NCI-H2227 (cell line): Measurements from ENCODE around the gene CLDN5.
A peak's percentile ranks its signal among the peaks of the same experiment; 100 is the strongest.

Experiments
- DNase-seq: peaks from one replicate; lab custom pipeline; 2025; ENCODE audit not compliant: unreplicated experiment; lab: John Stamatoyannopoulos, UW

Gene CLDN5

DNA sequence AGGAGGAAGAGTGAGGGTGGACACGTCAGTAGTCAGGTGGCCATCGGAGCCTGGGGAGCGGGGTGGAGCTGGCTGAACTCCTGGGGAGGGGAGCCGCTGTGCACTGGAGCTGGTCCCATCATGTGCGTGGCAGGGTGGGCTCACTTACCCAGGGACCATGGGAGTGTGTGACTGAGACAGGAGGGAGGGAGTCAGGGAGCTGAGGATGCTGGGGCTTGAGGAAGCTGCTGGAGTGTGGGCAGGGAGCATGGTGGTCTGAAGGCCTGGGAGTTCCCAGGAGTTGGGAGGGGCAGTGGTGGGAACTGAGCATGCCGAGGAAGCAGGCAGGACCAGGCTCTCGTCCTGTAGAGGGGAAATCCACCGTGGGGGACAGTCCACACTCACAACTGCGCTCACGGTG is 18.0 kb downstream of the CLDN5 start:
- DNase-seq: no peak

GRCh38 chr22:19505735-19506126 is 18.5 kb downstream of the CLDN5 start:
- DNase-seq: no peak

DNA sequence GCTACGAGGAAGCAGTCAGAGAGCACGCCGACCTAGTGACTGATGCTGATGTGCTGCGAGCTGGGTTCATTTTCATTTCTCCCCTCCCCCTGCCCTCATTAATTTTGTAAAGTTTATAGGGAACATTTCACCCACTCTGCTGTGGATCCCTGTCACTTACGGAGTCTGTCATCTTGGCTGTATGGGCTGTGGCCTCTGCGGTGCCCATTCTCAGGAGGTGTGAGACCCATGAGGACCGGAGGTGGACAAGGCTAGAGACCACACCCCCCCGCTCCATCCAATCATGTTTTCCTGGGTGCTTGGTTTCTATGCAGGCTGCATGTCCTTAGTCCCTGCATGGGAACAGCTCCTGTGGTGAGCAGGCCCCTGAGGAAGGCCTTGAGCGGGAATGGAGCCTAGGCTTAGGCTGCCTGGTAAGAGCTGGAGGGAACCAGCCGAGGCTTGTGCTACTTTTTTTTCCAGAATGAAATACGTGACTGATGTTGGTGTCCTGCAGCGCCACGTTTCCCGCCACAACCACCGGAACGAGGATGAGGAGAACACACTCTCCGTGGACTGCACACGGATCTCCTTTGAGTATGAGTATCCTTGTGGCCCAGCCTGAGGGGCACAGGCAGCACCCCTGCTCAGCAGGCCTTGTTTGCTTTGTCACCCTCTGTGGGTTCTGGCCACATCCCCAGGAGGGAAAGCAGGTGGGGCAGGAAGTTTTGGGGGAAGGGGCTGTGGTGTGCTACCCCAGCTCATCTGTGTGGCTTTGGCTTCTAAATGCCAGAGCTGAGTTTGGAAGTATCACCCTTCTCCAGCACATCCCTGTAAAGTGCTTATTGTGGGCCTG is 19.1 kb downstream of the CLDN5 start:
- DNase-seq: no peak

DNA sequence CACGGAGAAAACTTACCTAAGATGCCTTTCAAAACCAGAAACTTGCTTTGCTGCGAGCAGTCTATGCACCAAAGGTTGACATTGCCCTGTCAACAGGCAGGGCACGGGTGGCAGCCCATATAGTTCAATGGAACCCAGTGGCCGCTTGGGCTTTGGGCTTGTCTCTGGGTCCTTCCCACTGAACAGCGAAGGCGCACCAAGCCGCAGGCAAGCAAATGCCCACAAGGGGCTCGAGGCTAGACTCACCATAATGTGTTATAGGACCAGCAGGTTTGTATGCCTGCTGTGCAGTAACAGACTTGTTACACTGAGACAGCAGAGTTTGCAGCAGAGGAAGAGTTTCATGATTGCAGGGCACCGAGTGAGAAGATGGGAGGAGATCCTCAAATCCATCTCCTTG is 20.3 kb downstream of the CLDN5 start:
- no peak for DNase-seq

- DNase-seq: no peak
Observed at GRCh38 chr22:19503367-19503766, 20.8 kb downstream of the CLDN5 start.

DNA sequence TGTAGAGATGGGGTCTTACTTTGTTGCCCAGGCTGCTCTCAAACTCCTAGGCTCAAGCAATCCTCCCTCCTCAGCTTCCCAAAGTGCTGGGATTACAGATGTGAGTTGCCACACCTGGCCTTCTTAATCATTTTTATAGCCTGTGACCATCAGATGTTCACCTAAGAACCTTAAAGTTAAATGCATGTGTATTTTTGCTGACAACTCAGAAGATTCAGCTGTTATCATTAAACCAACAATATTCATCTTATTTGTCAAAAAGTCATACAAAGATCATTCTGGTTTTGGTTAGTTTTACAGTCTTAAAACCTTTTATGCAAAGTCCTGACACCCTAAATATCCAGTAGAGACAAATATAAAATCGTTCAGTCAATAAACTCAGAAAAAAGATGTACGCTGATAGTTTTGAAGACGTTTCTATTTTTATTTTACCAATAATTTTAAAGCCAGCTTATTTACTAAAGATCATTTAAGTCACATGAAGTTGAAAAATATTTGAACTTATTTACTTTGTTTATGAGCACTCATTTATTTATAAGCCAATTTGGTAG is 22.2 kb downstream of the CLDN5 start:
- DNase-seq: no peak

DNA sequence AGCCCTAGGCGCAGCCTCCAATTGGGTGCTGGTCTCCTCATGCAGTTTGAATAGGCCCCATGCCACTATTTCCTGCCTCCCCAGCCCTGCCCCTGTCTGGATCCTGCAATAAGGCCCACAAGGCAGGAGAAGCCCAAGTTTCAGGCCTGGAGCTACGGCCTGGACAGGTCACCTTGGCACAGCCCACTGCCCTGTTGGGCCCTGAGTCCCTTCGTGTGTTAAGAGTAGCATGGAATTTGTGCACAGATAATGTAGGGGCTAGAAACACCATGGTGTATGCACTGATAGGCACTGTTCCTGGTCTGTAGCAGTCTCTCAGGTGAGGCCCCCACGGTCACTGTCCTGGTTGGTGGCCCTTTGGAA is 24.3 kb downstream of the CLDN5 start:
- no peak for DNase-seq

GRCh38 chr22:19499236-19499879 is 24.9 kb downstream of the CLDN5 start:
- no peak for DNase-seq

GRCh38 chr22:19498866-19499190 is 25.4 kb downstream of the CLDN5 start:
- DNase-seq: no peak

DNA sequence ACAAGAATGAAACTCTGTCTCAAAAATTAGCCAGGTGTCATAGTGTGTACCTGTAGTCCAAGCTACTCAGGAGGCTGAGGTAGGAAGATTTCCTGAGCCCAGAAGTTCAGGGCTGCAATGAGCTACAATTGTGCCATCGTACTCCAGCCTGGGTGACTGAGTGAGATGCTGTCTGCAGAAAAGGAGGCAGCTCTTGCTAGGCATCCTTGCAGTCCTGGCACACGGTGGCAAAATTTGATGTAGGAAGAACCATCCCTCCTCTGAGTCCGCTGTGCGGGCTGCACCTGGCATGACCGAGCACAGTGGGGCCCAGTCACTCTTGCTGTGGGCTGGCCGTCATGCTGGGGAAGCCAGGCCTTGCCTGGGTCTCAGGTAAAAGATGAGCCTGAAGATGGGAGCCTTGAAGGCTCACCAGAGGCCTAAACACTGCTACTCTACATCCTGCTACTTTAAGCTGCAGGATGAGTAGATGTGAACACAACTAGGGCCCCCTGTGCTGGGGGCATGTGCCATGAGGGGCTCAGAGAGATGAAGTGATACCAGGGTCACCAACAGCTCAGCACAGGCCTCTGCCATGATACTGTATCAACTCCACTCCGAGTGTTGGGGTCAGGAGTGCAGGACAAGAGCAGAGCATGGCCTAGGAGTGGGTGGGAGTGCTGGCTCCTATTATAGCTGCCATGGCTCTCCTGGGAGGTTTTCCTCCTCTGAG is 25.9 kb downstream of the CLDN5 start:
- no peak for DNase-seq

- DNase-seq: no peak
Observed at GRCh38 chr22:19497245-19497644, 27.0 kb downstream of the CLDN5 start.

DNA sequence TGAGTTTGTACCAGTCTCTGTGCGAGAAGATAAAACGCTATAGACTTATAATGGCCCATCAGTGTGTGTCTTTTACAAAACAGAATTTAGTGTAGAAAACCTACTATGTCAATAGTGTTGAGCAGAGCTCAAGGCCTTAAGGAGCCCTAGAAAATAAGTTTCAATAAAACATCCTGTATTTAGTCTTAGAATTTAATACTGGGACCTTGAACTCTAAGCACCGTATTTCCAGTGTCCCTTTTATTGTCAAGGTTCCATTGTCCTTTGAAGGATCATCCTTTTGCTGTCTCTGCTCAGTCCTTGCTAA is 27.9 kb downstream of the CLDN5 start:
- no peak for DNase-seq

DNA sequence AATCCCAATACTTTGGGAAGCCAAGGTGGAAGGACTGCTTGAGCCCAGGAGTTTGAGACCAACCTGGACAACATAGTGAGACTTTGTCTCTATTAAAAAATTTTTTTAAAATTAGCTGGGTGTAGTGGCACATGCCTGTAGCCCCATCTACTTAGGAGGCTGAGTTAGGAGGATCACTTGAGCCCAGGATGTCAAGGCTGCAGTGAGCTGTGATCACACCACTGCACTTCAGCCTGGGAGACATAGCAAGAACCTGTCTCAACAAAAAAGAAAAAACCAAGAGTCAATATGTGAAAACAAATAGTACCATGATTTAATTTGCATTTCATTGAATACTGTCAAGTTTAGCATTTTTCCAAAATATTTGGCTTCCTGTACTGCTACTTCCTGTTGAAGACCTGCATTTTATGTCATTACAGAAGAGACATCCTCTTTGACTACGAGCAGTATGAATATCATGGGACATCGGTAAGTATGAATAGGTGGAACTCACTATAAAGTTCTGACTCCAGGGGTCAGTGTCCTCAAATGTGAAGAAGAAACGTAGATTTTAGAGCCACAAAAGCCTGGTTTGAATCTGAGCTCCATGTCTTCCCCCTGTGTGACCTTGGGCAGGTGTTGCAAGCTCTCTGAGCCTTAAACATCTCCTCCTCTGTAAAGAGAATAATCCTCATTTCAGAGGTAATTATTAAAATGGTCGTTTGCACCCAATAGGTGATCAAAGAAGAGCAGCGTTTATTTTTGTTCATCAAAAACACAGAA is 28.5 kb downstream of the CLDN5 start:
- no peak for DNase-seq

GRCh38 chr22:19494676-19495173 is 29.5 kb downstream of the CLDN5 start:
- no peak for DNase-seq

- no peak for DNase-seq
Observed at GRCh38 chr22:19494001-19494560, 30.1 kb downstream of the CLDN5 start.

DNA sequence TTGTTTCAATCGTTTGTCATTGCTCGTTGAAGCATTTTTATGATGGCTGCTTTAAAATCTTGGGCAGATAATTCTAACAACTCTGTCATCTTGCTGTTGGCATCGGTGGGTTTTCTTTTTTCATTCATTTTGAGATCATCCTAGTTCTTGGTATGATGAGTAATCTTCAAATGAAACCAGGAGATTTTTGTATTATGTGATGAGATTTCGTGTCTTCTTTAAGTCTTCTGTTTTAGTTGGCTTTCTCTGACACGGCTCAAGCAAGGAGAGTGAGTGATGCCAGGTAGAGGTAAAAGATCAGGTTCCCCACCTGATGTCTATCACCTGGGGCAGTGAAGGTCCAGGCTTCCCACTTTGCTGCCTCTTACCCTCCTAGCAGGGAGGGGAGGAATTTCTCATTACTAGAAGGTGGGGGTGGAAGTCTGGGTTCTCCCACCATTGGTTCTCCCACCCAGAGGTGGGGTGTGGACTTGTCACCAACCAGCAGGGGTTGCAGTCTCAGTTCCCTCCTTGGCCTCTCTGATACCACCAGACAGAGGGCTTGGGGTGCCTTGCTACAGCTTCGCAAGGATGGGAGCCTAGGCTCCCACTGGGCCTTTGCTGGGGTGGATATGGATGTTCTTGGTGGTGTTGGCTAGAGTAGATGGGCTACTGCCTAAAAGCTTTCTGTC is 31.6 kb downstream of the CLDN5 start:
- DNase-seq: no peak

GRCh38 chr22:19490628-19491230 is 33.5 kb downstream of the CLDN5 start:
- no peak for DNase-seq

DNA sequence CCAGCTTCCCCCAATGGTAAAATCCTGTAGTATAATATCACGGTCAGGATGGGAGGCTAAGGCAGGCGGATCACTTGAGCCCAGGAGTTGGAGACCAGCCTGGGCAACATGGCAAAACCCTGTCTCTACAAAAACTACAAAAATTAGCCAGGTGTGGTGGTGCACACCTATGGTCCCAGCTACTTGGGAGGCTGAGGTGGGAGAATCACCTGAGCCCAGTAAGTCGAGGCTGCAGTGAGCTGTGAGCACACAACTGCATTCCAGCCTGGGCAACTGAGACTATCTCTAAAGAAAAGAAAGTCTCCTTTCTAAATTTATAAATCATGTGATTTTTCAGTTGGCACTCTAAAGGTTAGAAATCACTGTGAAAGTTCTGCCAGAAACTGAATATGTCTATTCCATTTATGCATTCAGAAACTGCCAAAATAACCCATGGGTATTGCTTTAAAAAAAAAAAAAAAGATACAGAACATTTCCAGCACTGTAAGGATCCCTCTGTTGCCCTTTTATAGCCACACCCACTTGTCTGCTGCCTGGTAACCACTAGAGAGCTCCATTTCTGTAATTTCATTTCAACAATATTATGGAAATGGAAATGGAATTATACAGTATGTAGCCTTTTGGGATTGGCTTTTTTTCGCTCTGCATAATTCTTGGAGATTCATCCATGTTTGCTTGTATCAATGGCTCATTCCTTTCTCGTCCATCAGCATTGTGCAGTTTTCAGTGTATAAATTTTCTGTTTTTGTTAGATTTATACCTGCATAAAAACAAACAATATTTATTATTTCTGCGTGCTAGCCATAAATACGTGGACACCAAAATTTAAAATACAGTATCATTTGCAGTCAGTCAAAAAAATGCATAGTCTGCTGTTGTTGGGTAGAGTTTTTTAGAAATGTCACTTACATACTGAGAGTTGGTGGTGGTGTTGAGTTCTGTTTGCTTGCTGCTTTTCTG is 35.0 kb downstream of the CLDN5 start:
- peak; percentile 30 for DNase-seq

DNA sequence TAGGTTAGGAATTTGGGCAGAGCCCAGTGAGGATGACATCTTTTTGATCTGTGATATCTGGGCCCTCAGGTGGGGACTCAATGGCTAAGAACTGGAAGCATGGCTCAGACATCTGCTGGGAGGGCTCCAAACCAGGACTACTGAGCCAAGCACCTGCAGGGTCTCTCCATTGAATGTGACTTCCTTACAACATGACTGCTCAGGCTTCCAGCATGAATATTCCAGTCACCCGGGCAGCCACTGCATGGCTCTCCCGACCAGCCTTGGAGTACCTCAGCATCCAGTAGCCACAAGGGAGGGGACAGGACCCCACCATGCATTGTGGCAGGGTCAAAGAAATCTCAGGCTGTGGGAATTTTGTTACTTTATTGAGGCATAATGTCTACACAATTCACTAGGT is 35.9 kb downstream of the CLDN5 start:
- no peak for DNase-seq
